A549 treated with Hydrocortisone at 1 μM for 4 hours (cell line): ENCODE results near the gene ERV3-1. TPM values are rescaled to one million over a fixed set of nuclear protein-coding genes. Genes with fewer than 3 reads are reported as not detected.

ENCODE experiments used
- total RNA-seq: library from RNA; stranded (reverse); fragments of 200-300 nt; extraction: Qiagen RNA extraction; gene quantifications from 5 replicates; pipeline ENCODE4 v1.2.3, GENCODE V29; 2022

ERV3-1 gene
- total RNA-seq = 3.8 to 5.3 TPM (median 3.8 TPM) in 5 replicates

DNA sequence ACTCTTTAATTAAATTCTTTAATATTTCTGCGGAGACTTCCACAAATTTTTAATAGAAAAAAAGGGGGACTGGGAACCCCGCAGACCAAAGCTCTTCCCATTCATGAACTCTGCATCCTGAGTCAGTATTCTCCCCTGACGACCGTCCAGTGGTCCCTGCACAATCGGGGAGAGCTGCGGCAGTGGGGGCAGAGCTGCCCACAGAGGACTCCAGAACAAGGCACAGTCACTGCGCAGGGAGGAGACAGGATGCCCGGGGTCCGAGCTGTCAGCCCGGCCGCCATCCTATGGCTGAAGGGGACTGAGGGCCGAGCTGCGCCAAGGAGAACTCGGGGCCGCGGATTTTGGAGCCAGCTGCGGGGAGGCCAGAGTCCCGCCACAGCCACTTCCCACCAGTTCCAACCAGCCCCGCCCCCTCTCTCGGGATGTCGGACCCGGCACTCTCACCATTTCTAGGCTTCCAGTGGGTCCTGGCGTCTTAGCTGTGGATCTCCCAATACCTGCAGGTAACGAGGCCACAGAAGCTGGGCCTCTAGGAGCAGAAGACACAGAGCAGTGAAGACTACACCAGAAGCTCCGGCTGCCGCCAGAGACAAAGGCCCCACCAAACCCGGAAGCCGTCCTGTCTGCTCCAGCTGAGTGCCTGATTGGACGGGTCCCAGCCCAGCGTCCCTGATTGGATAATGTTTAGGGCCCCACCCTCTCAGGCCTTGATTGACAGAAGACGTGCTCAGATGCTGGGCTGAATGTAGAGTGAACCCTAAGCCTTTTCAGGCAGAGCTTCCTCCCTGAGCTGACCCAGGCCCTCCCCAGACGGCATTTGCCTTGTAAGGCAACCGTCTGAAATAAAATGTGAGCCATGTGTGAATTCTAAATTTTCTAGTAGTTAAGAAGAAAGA is at the start of gene ERV3-1:
TSS of gene ERV3-1 (minus strand) at position 594 of the 899 bp plus-strand sequence. CDS start 13,661 bp downstream, outside the sequence.

GRCh38 chr7:64990936-64991335 is 15.6 kb downstream of the ERV3-1 start, which contains the start of gene ZNF117:
Gene ZNF117, minus strand, starts transcription at chr7:64991036.

Other genes starting within 250 kb of the ERV3-1 start
- gene ZNF138, start 212.3 kb downstream of the ERV3-1 start, total RNA-seq = 3.1 to 3.6 TPM (median 3.1 TPM) in 5 replicates
- gene ZNF273, start 103.4 kb downstream of the ERV3-1 start, total RNA-seq = 1.9 to 2.8 TPM (median 2.4 TPM) in 5 replicates
- 0.09 to 0.32 TPM (median 0.14 TPM) in 5 replicates for gene ZNF117, start 15.7 kb downstream of the ERV3-1 start, total RNA-seq